GM18907 (cell line): ENCODE data around the gene GTF2I.
"Not testable (repeated sequence)": the region's sequence is repeated elsewhere in the genome, so short reads cannot be mapped to it uniquely, and the experiment has no call there.

Experiments
- ATAC-seq: cut with Tn5 transposase; IDR thresholded peaks from one replicate; pipeline ENCODE4 v1.9.1; 2021; ENCODE audit warnings: mild to moderate bottlenecking, moderate library complexity; ENCODE audit not compliant: unreplicated experiment

Gene GTF2I

DNA sequence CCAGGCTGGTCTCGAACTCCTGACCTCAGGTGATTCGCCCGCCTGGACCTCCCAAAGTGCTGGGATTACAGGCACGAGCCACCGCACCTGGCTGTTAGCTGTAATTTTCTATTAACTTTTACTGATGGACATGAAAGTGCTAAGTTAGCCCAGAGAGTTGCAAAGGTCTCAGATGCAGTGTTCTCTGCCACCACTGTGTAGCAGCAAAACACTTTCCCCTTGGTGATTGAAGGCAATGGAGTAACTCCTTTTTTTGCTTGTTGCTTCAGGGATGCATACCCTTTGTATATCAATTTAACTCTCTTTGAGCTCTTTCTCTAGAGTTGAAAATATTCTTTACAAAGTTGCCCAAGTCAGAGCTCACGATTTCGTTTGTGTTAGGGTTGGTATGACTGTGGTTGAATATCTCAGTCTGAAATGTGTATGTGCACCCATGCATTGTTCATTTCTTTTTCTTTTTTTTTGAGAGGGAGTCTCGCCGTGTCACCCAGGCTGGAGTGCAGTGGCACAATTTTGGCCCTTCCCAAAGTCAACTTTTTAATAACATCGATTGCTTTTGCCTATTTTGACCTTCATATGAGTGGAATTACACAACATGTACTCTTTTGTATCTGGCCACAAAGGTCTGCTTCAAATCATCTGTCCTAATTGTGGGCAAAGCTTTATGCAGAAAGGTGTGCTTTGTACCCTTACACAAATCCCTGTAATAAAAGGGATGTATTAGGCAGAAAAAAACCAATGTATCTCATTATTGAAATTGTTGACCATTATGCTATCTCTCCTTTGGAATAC, 52.6 kb downstream of the GTF2I start:
- no peak for ATAC-seq

DNA sequence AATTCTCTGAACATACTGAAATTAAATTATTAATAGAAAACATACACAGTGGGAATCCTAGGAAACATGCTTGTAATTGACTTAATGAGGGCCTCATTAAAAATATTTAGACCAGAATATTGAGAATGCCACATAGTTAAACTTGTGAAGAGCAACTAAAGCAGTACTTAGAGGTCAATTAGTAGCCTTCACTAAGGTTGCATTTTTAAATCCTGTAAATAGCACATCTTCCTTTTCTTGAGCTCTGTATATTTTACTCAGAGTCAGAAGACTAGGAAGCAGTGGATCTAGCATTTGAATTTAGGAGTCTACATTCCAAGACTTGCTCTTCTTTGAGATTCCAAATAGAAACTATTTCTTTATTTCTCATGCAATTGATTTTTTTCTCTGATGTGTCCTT, 56.0 kb downstream of the GTF2I start:
- ATAC-seq: no peak

- no peak for ATAC-seq
Observed at GRCh38 chr7:74717889-74718288, 60.4 kb downstream of the GTF2I start.

GRCh38 chr7:74718336-74718735, 60.8 kb downstream of the GTF2I start:
- no peak for ATAC-seq

GRCh38 chr7:74722153-74722552, 64.6 kb downstream of the GTF2I start:
- no peak for ATAC-seq

- ATAC-seq: no peak
Observed at GRCh38 chr7:74725840-74726239, 68.3 kb downstream of the GTF2I start.

GRCh38 chr7:74726309-74727101, 69.0 kb downstream of the GTF2I start:
- no peak for ATAC-seq

DNA sequence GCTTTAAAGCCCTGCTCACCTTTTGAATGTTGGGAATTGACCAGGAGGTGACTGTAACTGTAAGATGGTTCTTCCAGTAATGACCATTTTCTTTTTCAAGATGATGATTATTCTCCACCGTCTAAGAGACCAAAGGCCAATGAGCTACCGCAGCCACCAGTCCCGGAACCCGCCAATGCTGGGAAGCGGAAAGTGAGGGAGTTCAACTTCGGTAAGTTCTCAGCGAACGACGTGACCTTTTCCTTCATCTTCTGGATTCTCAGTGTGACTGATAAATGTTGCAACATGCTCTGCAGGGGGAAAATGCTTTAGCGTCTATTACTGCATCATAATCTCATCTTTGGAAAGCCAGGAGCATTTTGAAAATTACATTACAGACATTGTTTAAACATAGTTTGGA, 71.2 kb downstream of the GTF2I start:
- ATAC-seq: not testable (repeated sequence)

GRCh38 chr7:74730186-74730585, 72.7 kb downstream of the GTF2I start:
- ATAC-seq: not testable (repeated sequence)

DNA sequence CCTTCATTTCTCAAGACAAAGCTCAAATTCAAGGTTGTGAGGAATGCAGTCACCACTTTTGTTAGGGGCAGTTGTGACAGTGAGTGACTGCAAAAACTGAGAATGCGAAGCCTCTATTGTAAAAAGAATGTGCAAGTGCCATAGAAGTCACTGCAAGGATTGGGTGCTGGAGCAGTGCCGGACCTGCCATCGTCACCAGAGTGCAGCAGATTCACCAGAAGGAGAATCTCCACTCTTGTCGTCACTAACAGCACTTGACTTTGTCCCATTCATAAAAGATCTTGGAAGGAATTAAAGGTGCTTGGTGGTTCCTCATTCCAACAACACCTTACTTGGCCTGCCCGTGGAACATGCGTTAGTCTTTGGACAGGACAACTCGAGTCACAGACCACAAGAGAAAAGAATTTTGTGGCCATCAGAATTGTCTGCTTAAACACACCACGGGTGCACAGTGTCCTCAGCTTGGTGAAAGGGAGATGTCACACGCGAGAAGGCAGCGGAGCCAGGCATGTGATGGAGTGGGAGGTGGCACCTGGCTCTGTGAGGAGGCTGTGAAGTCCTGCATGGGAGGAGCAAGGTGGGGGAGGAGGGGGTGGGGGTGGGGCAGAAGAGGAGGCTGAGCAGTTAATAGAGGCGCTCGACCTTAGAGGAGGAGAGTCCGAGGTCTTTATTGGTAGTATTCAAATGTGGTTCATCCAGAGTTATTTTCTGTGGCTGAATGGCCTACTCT, 82.6 kb downstream of the GTF2I start:
- ATAC-seq: not testable (repeated sequence)

- ATAC-seq: not testable (repeated sequence)
Observed at GRCh38 chr7:74743936-74744557, 86.5 kb downstream of the GTF2I start.

- not testable (repeated sequence) for ATAC-seq
Observed at GRCh38 chr7:74753921-74754482, 96.5 kb downstream of the GTF2I start.

DNA sequence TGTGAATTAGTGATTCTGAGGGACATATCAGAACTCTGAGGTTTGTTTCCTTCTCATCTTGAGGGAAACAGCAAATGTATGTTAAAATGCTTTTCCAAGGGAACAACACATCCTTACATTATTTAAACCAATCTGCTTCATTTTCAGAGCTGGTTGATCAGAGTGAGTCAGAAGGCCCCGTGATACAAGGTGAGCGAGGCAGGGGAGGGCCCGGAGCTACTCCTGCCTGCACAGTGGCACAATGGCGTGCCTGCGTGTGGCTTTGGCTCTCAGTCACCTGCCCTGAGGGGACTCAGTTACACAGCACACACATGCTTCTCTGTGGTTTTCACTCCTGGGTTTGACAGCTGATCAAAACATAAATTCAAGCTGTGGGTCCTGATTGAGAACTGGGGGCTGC, 99.2 kb downstream of the GTF2I start:
- ATAC-seq: not testable (repeated sequence)

- ATAC-seq: not testable (repeated sequence)
Observed at GRCh38 chr7:74758268-74758667, 100.8 kb downstream of the GTF2I start.

DNA sequence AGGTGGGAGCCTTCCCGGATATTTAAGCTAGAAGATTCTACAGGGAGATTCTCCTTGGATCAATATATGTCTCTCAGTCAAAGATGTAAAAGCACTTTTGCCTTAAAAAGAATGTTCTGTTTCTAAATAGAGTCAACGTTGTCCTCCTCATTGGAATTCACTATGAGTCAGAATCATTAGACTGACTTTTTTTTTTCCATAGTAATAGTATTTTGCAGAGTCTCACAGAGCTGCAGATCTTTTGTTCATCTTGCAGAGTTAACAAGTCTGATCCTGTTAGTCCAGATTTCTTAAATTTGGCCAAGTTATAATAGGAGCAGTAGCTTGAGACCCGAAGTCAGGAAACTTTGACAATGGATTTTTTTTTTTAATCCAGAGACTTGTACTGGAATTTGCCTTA, 101.5 kb downstream of the GTF2I start:
- ATAC-seq: not testable (repeated sequence)

DNA sequence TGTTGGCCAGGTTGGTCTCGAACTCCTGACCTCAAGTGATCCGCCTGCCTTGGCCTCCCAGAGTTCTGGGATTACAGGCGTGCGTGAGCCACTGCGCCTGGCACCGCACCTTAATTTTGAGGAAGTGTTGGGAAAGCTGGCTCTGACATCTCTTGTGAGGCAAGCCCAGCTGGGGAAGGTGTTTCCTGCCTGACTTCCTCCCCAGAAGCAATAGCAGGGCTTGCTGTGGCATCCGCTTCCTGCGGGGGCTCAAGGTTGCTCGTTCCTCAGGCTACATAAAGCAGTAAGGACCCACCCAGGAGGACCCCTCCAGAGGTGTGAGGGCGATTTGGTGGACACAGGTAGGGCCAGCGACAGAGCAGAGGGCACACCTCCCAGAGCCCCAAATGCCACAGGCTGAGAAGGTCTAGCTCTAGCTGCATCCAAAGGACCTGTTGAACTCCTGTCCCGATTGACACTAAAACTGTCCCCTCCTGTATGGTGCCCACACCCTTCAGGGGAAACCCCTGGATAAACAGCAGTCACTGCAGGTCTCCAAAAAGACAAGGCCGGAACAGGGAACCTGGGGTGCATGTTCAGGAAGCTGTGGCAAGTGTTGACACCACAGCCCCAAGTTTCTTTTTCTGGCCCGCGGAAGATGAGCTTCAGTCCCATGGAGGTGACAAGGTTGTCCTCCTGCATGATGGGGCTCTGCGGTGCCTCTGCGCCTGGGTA, 107.8 kb downstream of the GTF2I start:
- ATAC-seq: not testable (repeated sequence)

DNA sequence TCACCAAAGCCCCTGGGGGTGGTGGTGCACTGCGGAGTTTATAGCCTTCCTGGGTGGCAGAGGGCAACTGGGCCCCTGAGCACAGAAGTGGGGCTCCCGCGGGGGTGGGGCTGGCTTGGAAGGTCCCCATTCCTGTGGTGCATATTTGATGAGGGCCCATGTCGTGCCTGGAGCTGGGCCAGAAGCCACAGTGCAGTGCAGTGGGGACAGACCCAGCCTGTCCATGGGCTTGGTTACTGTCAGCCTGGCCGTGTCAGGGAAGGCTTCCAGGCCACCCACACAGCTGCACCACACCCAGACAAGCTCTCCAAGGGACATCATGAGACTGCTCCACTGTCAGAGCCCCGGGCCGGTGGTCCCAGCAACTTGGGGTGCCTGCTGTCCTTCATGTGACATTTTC, 109.0 kb downstream of the GTF2I start:
- ATAC-seq: not testable (repeated sequence)

DNA sequence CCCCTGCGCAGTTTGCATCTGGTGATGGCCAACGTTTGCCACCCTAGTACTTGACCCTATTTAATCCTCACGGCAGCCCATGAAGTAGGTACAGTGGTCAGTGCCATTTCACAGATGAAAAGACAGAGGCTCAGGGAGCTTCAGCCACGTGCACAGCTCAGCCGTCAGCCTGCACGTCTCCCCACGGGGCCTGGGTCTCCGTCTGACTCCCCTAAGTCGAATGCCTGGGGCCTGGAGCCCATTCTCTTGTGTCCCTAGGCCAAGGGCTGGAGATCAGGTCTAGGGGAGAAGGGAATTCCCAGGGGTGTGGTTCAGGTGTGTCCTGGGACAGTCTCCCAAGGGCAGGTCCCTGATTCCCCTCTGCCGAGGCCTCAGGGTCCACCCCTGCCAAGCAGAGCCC, 109.5 kb downstream of the GTF2I start:
- ATAC-seq: not testable (repeated sequence)

DNA sequence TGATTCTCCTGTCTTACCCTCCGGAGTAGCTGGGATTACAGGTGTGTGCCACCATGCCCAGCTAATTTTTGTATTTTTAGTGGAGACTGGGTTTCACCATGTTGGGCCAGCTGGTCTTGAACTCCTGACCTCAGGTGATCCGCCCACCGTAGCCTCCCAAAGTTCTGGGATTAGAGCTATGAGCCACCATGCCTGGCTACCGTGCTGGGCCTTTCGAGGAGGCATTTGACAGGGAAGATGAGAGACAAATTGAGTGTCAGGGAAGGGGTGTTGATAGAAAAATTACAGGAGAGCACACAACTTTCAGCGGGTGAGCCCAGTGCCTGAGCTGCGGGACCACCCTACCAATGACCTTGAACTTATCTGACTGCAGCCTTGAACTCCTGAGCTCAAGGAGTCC, 112.5 kb downstream of the GTF2I start:
- not testable (repeated sequence) for ATAC-seq

GRCh38 chr7:74772093-74772492, 114.6 kb downstream of the GTF2I start:
- not testable (repeated sequence) for ATAC-seq
